Natural killer cell (primary cell): ENCODE data around the gene DDX1. TPM values are rescaled to one million over a fixed set of nuclear protein-coding genes. Genes with fewer than 3 reads are reported as not detected.

Experiments
- ATAC-seq, 3 donors: fragments of 150-1000 bp in 2 of 3; fragments of 200-7000 bp in 1 of 3; cut with Tn5 transposase; 1 replicate in 1 of 3; 2 replicates in 2 of 3; pipeline ENCODE4 v1.10.0; 2021; ENCODE audit warnings: mild to moderate bottlenecking in 2 of 3, moderate library complexity in 2 of 3
- DNase-seq, 2 donors: peaks; one replicate each; pipeline versions ENCODE4 v3.0.0 to v3.0.0-alpha.2; 2013 to 2021; ENCODE audit warnings: mixed read lengths in 1 of 2
- H3K27ac ChIP-seq: one replicate; pipeline ENCODE4 v1.5.1; 2013; ENCODE audit warnings: mild to moderate bottlenecking, low read length
- H3K27me3 ChIP-seq: one replicate; pipeline ENCODE4 v1.6.1; 2013; ENCODE audit warnings: low read length; ENCODE audit not compliant: control insufficient read depth, insufficient read depth
- H3K36me3 ChIP-seq: one replicate; pipeline ENCODE4 v1.6.1; 2013; ENCODE audit warnings: low read length; ENCODE audit not compliant: control insufficient read depth, insufficient read depth
- H3K4me1 ChIP-seq: one replicate; pipeline ENCODE4 v1.6.1; 2013; ENCODE audit warnings: low read length; ENCODE audit not compliant: control insufficient read depth, insufficient read depth
- H3K4me3 ChIP-seq: one replicate; pipeline ENCODE4 v1.5.1; 2013; ENCODE audit warnings: low read length
- H3K9me3 ChIP-seq: one replicate; pipeline ENCODE4 v1.6.1; 2013; ENCODE audit warnings: low read length; ENCODE audit not compliant: control insufficient read depth, insufficient read depth
- H3K27ac Mint-ChIP-seq, 2 donors: one replicate each; pipeline ENCODE4 v1.8.0; 2022; ENCODE audit warnings: mild to moderate bottlenecking in 2 of 2, mixed read lengths in 2 of 2, moderate library complexity in 1 of 2
- H3K27me3 Mint-ChIP-seq, 2 donors: one replicate each; pipeline ENCODE4 v1.8.0; 2022; ENCODE audit warnings: low read depth in 2 of 2, mixed read lengths in 2 of 2
- H3K36me3 Mint-ChIP-seq: one replicate; pipeline ENCODE4 v1.8.0; 2022; ENCODE audit warnings: mixed read lengths
- H3K4me1 Mint-ChIP-seq, 2 donors: one replicate each; pipeline ENCODE4 v1.8.0; 2022; ENCODE audit warnings: mixed read lengths in 2 of 2
- H3K4me3 Mint-ChIP-seq: one replicate; pipeline ENCODE4 v1.8.0; 2022; ENCODE audit warnings: mild to moderate bottlenecking, moderate library complexity, mixed read lengths
- H3K9me3 Mint-ChIP-seq, 2 donors: one replicate each; pipeline ENCODE4 v1.8.0; 2022; ENCODE audit warnings: mixed read lengths in 2 of 2
- WGBS: methylation state at CpG from one replicate; pipeline ENCODE4 v1.1.7; 2013; ENCODE audit warnings: missing lambda C conversion rate; ENCODE audit not compliant: insufficient coverage; 5-methylcytosine and 5-hydroxymethylcytosine counted together
- intact Hi-C: fragments of 100-400 bp; cut with micrococcal nuclease; formaldehyde crosslinking; loops from one replicate; pipeline ENCODE4 v1.14.2; 2022
- total RNA-seq, 4 donors: library from RNA; stranded (reverse); fragments of 120-200 nt in 1 of 4; gene quantifications; one replicate each; pipeline versions ENCODE4 v1.2.3 to v1.2.4, GENCODE V29; 2013 to 2022
- TF ChIP-seq, protein P1 (sequence below): fragments of 200-600 bp; IDR thresholded peaks from one replicate; pipeline ENCODE4 v1.8.0; 2022; ENCODE audit warnings: antibody characterized with exemption

The DDX1 gene
- total RNA-seq, 3 donors from 2014 or later (not counting 1 experiment from before 2014, with no cell fraction given): 28.5 to 43.4 (median 37.2) TPM

DNA sequence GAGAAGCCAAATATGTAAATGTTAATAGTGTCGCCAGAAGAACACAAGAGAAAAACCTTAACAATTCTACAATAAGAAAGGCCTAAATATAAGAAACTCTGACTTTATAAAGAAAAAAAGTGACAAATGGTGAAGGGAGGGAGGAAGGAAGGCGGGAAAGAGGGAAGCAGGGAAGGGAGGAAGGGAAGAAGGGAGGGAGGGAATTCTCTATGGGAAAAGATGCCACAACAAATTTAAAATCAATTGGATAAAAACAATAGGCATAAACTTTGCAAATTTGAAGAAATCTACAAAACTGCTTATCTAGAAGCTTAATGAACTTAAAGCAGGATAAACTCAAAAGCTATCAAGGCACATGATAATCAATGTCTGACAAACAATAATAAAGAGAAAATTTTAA lies 47.4 kb upstream of the DDX1 start:
- no peak overlapping the region for H3K4me3 ChIP-seq
- peaks cover 3% of the 10 kb centered on the region for H3K36me3 ChIP-seq
- intact Hi-C loops: no loop called here
- Mint-ChIP-seq H3K9me3 (no peaks in the 10 kb centered on the region), H3K27me3 (no peaks in the 10 kb centered on the region), H3K4me1 (peaks cover 0 to 12% of the 10 kb centered on the region in 2 donors), H3K27ac (no peak overlapping the region), H3K36me3 (no peaks in the 10 kb centered on the region), H3K4me3 (no peak overlapping the region)
- no peaks in the 10 kb centered on the region for H3K9me3 ChIP-seq
- no peak for DNase-seq
- H3K4me1 ChIP-seq: no peaks in the 10 kb centered on the region
- ATAC-seq: no peak
- 100% methylated on average over 1 of the region's 2 CpGs for WGBS
- no peak overlapping the region for H3K27ac ChIP-seq
- TF ChIP-seq, protein P1, sequence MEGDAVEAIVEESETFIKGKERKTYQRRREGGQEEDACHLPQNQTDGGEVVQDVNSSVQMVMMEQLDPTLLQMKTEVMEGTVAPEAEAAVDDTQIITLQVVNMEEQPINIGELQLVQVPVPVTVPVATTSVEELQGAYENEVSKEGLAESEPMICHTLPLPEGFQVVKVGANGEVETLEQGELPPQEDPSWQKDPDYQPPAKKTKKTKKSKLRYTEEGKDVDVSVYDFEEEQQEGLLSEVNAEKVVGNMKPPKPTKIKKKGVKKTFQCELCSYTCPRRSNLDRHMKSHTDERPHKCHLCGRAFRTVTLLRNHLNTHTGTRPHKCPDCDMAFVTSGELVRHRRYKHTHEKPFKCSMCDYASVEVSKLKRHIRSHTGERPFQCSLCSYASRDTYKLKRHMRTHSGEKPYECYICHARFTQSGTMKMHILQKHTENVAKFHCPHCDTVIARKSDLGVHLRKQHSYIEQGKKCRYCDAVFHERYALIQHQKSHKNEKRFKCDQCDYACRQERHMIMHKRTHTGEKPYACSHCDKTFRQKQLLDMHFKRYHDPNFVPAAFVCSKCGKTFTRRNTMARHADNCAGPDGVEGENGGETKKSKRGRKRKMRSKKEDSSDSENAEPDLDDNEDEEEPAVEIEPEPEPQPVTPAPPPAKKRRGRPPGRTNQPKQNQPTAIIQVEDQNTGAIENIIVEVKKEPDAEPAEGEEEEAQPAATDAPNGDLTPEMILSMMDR: no peak
- no peaks in the 10 kb centered on the region for H3K27me3 ChIP-seq

DNA sequence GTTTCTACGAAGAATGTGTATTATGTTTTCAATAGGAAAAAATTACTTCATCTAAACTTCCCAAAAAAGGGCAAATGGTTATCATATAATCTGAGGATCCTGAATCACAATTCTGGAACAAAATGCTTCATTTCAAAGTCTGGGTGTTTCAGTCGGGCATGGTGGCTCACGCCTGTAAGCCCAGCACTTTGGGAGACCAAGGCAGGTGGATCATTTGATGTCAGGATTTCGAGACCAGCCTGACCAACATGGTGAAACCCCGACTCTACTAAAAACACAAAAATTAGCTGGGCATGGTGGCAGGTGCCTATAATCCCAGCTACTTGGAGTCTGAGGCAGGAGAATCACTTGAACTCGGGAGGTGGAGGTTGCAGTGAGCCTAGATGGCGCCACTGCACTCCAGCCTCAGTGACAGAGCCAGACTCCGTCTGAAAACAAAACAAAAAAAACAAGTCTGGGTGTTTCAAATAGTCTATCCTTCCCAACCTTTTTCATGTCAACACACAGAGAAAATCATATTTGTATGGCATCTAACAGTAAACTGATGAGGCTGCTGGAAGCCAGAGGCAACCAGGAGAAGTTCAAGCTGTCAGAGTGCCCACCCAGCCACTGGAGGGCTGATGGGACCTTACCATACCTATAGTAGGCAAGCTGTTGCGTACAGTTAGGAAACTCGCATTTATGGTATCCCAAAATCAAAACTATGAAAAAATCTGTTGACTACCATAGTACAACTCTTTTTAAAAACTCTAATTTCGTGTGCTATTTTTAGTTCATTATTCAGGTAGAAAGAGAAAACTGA lies 45.2 kb upstream of the DDX1 start:
- Histone ChIP-seq H3K4me1 (no peaks in the 10 kb centered on the region), H3K4me3 (no peak overlapping the region), H3K9me3 (no peaks in the 10 kb centered on the region), H3K27ac (no peak overlapping the region), H3K27me3 (no peaks in the 10 kb centered on the region), H3K36me3 (peaks cover 5% of the 10 kb centered on the region)
- Mint-ChIP-seq H3K9me3 (no peaks in the 10 kb centered on the region), H3K27me3 (no peaks in the 10 kb centered on the region), H3K36me3 (no peaks in the 10 kb centered on the region), H3K4me3 (no peak overlapping the region), H3K4me1 (peaks cover 0 to 9% of the 10 kb centered on the region in 2 donors), H3K27ac (no peak overlapping the region)
- intact Hi-C loops: no loop called here
- no peak for ATAC-seq
- WGBS: 98% methylated on average over 9 of the region's 11 CpGs
- no peak for DNase-seq
- TF ChIP-seq, protein P1: no peak

DNA sequence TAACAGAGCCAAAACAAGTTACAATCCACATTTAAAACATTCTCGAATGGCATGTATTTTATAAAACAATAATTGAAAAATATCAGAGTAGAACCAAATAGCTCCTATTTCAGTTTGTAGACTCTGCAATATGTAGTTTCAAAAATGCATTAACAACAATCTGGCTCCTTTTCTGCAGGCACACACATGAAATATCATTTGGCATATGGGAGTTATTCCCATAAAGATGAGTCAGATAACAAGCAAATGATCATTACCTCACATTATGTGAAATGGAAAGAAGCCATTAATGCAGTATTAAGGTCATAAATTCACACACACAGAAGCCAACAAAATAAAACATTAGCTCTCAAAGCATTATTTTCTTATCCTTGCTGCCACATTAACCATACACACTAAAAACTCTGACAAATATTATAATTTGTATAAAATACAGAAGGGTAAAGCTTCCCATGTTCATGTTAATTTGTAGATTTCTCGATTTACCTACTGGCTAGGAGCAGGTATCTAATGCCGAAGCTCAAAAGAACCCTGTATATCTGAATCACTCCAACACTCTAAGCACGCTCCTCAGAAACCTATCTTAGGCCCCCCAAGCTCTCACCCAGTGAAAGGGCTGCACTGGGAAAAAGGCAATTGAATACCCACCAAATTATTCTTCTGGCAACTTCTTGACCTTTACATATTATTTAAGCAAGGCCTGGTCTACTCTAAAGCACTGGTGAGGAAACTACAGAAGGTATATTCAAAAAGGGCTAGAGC lies 44.4 kb upstream of the DDX1 start:
- H3K27me3 Mint-ChIP-seq: no peaks in the 10 kb centered on the region
- Histone ChIP-seq H3K4me3 (no peak overlapping the region), H3K9me3 (no peaks in the 10 kb centered on the region), H3K36me3 (peaks cover 7% of the 10 kb centered on the region), H3K4me1 (no peaks in the 10 kb centered on the region), H3K27me3 (no peaks in the 10 kb centered on the region), H3K27ac (no peak overlapping the region)
- no peak overlapping the region for H3K27ac Mint-ChIP-seq
- DNase-seq (no peak), ATAC-seq (no peak)
- intact Hi-C loops: no loop called here
- H3K9me3 Mint-ChIP-seq: no peaks in the 10 kb centered on the region
- no peak overlapping the region for H3K4me3 Mint-ChIP-seq
- peaks cover 5% of the 10 kb centered on the region for H3K36me3 Mint-ChIP-seq
- peaks cover 0 to 9% of the 10 kb centered on the region in 2 donors for H3K4me1 Mint-ChIP-seq
- WGBS: 92% methylated on average over 3 of the region's 4 CpGs
- TF ChIP-seq, protein P1: no peak
